ENCODE data around the gene POU6F2.

DNA sequence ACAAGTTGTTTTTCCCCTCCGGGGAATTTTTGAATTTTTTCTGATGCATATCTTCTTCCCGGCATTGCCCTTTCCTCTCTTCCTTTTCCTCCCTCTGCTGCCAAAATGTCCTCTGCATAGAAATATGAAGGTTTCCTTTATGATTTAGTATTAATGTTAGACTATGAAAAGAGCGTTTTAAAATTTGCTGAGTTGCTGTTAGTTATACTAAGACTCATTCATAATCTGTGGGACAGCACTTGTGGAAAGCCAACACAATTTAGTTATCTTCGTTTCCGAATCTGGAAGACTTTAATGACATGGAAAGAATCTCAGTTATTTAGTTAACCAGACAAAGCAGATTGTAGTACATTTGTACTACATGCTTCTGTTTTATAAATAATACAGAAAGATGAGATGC, 25.0 kb downstream of the POU6F2 start:
- TF ChIP-seq, protein P1, sequence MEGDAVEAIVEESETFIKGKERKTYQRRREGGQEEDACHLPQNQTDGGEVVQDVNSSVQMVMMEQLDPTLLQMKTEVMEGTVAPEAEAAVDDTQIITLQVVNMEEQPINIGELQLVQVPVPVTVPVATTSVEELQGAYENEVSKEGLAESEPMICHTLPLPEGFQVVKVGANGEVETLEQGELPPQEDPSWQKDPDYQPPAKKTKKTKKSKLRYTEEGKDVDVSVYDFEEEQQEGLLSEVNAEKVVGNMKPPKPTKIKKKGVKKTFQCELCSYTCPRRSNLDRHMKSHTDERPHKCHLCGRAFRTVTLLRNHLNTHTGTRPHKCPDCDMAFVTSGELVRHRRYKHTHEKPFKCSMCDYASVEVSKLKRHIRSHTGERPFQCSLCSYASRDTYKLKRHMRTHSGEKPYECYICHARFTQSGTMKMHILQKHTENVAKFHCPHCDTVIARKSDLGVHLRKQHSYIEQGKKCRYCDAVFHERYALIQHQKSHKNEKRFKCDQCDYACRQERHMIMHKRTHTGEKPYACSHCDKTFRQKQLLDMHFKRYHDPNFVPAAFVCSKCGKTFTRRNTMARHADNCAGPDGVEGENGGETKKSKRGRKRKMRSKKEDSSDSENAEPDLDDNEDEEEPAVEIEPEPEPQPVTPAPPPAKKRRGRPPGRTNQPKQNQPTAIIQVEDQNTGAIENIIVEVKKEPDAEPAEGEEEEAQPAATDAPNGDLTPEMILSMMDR (IDR thresholded peaks at IDR 0.05) = no peak
- TF ChIP-seq POLR2AphosphoS5 (IDR thresholded peaks at IDR 0.05) = no peak
